WI38 (cell line): Measurements from ENCODE around the gene MPPE1.

Experiments
- H3K4me3 ChIP-seq: 2 replicates; pipeline ENCODE4 v1.5.1; 2011; ENCODE audit warnings: low read depth, mild to moderate bottlenecking, control low read depth, low read length
- TF ChIP-seq, protein P1 (sequence below): IDR thresholded peaks from 2 replicates; pipeline ENCODE4 v1.5.1; 2012; ENCODE audit warnings: low read depth, mild to moderate bottlenecking, control low read depth, low read length

Gene MPPE1

DNA sequence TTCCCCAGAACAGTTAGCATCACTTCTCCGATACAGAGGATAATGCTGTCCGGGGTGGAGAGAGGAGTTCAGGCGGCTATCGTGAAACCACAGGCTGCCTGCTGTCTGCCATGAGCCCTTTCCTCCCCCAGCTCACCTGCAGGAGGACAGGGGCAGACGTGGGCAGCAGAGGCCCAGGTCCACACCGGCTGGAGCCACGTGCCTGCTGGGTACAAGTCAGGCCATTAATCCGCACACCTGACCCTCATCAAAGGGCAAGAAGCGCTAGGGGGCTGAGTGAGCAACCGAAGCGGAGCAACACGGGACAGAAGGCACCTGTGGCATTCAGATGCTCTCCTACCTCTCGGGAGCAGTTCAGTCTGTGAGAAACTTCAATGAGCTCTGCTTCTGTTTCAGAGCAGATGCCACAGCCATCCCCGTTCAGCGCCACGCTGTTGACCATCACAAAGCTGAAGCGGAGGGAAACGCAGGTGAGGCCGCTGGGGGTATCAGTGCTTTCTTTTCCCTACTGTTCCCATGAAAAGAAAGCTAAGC is 21.5 kb downstream of the MPPE1 start:
- TF ChIP-seq, protein P1, sequence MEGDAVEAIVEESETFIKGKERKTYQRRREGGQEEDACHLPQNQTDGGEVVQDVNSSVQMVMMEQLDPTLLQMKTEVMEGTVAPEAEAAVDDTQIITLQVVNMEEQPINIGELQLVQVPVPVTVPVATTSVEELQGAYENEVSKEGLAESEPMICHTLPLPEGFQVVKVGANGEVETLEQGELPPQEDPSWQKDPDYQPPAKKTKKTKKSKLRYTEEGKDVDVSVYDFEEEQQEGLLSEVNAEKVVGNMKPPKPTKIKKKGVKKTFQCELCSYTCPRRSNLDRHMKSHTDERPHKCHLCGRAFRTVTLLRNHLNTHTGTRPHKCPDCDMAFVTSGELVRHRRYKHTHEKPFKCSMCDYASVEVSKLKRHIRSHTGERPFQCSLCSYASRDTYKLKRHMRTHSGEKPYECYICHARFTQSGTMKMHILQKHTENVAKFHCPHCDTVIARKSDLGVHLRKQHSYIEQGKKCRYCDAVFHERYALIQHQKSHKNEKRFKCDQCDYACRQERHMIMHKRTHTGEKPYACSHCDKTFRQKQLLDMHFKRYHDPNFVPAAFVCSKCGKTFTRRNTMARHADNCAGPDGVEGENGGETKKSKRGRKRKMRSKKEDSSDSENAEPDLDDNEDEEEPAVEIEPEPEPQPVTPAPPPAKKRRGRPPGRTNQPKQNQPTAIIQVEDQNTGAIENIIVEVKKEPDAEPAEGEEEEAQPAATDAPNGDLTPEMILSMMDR, result no peak
- no peak overlapping the region for H3K4me3 ChIP-seq

GRCh38 chr18:11885278-11885947 is 22.7 kb downstream of the MPPE1 start:
- H3K4me3 ChIP-seq, result no peak overlapping the region
- TF ChIP-seq, protein P1, result no peak

- TF ChIP-seq, protein P1, result no peak
- H3K4me3 ChIP-seq, result no peak overlapping the region
Observed at GRCh38 chr18:11884396-11885030, 23.6 kb downstream of the MPPE1 start.

- TF ChIP-seq, protein P1, result no peak
Observed at GRCh38 chr18:11883153-11883552, 25.0 kb downstream of the MPPE1 start.

GRCh38 chr18:11882636-11883035 is 25.5 kb downstream of the MPPE1 start:
- H3K4me3 ChIP-seq, result no peak overlapping the region
- TF ChIP-seq, protein P1, result no peak

More at GRCh38 chr18:11883153-11883552, 25.0 kb downstream of the MPPE1 start:
- H3K4me3 ChIP-seq, result no peak overlapping the region

- TF ChIP-seq, protein P1, result no peak
- no peak overlapping the region for H3K4me3 ChIP-seq
Observed at GRCh38 chr18:11880586-11881304, 27.4 kb downstream of the MPPE1 start.
